HG02763 (cell line): ENCODE data around the gene MARCHF6.
A peak's percentile ranks its signal among the peaks of the same experiment; 100 is the strongest.

Experiments
- ATAC-seq: cut with Tn5 transposase; IDR thresholded peaks from one replicate; pipeline ENCODE4 v1.9.1; 2021; ENCODE audit warnings: mild to moderate bottlenecking, moderate library complexity; ENCODE audit not compliant: unreplicated experiment

The MARCHF6 gene

DNA sequence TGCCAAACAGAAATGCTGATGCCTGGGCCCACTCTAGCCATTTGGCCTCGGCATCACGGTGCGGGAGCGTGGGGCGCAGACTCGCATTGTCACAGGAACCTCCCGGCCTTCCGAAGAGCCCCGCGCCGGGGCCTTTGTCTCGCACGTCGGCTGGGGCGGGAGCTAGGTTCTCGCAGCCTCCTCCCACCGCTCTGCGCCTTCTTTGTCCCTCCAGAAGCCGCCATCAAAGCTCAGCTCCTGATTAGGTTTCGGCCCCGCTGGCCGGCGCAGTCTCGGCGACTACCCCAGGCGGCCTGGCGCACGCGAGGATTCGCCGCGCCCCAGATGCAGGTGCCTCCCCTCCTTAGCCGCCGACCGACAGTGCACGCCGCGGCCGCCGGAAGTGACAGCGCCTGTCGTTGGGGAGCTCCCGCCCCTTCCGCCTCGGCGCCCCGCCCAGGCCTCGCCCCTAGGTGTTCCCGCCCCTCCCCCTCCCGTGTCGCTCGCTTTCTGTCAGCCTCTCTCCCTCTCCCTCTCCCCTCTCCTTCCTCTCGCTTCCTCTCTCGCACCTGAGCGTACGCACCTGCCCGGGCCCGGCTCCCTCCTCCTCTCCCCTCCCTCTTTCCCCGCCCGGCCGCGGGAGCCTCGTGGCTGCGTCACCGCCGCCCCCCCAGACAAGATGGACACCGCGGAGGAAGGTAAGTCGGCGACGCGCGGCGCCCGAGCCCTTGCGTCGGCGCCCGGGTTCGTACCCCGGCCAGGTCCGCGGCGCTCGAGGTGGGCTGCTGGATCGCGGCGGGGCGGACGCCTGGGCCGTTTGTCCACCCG is at the start of gene MARCHF6:
Gene MARCHF6, plus strand, starts transcription at position 455 of the 807 bp plus-strand sequence. Its CDS starts 204 bp downstream, at position 659.
- peak; percentile 84 for ATAC-seq

DNA sequence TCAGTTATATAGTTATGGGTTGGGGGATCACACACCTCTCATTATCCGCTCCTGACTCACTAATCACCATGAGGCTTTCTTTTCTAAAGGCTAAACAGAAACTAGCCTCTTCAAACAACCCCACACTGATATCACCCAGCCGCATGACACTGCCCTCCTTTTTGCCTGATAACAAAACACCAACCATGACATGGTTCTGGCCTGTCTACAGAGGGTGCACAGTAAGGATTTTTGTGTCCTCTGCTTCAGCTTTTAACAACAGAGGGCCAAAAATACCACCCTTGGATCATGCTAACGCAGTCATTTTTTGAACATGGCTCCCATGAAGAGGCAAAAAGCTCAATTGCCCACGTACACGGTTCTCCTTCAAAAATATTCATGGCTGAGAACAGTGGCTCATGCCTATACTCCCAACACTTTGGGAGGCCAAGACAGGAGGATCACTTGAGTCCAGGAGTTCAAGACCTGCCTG is 49.8 kb upstream of the MARCHF6 start:
- ATAC-seq, result no peak

DNA sequence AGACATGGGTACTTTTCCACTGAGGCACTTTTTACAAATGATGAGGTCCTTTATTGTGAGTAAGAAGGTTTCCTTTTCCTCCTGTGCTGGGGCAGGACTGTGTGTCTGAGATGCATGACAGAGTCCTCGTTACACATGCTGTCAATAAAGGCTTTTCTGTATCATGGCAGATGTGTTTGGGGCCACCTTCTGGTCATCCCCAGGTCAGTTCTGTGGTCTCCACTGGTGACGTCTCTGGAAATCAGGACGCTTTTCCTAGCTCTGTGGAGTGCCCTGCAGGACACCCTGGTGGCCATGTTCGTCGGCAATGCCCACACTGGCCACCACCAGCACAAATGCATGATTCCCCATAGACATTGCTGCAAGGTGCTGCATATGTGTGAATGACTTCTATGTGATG is 48.6 kb upstream of the MARCHF6 start:
- ATAC-seq, result no peak

GRCh38 chr5:10306114-10306513 is 47.4 kb upstream of the MARCHF6 start:
- ATAC-seq, result no peak

- no peak for ATAC-seq
Observed at GRCh38 chr5:10306806-10307205, 46.7 kb upstream of the MARCHF6 start.

DNA sequence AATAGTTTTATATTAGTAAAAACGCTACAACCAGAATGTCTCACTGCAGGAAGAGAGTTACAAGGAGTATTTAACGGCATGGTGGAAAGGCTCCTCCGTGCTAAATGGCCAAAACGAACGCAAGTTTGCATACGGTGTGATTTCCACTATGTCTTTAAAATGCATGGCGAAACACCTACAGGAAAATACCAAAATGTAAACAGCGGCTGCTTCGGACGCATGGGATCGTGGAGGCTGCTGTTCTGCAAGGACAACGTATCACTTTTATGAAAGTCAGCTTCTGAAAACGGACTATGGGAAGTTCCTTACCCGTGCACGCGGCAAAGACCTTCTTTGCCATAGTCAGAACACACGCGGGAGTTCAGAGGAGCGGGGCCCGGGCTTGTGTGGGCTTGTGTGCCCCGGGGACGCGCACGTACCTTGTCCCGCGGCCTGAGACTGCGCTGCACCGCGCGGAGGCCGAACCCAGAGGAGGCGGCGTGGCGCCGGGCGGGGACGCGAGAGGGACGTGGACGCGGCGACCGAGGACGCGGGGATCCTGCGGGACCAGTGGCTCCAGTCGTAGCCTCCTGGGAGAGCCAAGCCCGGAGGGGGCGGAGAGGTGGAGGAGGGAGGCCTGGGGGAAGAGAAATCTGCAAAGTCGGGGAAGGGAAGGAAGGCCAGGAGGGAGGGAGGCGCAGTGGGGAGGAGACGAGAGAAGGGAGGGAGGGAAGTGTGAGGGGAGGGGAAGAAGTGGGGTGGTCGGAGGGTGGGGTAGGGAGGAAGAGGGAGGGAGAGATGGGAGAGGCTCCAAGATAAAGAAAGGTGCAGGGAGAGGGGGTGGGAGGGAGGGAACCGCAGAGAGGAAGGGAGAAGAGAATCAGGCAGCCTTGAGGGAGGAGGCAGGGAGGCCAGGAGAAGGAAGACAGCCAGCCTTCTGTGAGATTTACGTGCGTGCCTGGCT is 46.0 kb upstream of the MARCHF6 start, which contains the start of gene CMBL:
Gene CMBL, minus strand, starts transcription at position 697 of the 943 bp plus-strand sequence. CDS start 17,140 bp downstream, outside the sequence.
- ATAC-seq, result no peak

DNA sequence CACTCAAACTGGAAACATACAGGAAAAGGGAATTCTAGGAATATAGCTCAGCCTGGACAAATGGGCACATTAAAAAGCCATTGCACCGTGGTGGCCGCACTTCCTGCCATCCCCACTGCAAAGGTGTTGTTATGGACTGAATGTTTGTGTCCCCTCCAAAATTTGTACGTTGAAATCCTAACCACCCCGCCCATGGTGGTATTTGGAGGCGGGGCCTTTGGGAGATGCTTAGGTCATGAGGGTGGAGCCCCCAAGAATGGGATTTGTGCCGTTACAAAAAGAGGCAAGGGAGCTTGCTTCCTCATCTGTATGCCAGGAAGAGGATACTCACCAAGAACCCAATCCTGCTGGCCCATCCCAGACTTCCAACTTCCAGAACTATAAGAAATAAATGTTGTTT is 44.7 kb upstream of the MARCHF6 start:
- no peak for ATAC-seq

- no peak for ATAC-seq
Observed at GRCh38 chr5:10310066-10310779, 43.3 kb upstream of the MARCHF6 start.

GRCh38 chr5:10310835-10311570 is 42.5 kb upstream of the MARCHF6 start:
- peak; percentile 48 for ATAC-seq

GRCh38 chr5:10311595-10312425 is 41.7 kb upstream of the MARCHF6 start:
- ATAC-seq, result no peak

DNA sequence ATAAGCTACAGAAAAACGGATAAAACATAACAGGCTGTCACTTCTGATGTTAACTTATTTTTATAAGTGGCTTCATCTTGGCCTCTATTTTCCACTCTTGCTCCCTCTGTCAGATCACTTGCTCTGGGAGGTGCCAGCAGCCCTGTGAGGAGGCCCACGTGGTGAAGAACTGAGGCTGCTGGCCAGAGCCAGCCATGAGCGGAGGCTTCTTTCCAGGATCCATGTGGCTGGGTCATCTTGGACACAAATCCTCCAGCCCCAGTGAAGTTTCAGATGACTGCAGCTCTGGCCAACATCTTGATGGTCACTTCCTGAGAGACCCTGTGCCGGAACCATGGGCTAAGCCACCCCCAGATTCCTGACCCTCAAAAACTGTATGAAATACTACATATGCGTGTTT is 38.3 kb upstream of the MARCHF6 start:
- no peak for ATAC-seq

- ATAC-seq, result no peak
Observed at GRCh38 chr5:10315824-10316509, 37.5 kb upstream of the MARCHF6 start.

DNA sequence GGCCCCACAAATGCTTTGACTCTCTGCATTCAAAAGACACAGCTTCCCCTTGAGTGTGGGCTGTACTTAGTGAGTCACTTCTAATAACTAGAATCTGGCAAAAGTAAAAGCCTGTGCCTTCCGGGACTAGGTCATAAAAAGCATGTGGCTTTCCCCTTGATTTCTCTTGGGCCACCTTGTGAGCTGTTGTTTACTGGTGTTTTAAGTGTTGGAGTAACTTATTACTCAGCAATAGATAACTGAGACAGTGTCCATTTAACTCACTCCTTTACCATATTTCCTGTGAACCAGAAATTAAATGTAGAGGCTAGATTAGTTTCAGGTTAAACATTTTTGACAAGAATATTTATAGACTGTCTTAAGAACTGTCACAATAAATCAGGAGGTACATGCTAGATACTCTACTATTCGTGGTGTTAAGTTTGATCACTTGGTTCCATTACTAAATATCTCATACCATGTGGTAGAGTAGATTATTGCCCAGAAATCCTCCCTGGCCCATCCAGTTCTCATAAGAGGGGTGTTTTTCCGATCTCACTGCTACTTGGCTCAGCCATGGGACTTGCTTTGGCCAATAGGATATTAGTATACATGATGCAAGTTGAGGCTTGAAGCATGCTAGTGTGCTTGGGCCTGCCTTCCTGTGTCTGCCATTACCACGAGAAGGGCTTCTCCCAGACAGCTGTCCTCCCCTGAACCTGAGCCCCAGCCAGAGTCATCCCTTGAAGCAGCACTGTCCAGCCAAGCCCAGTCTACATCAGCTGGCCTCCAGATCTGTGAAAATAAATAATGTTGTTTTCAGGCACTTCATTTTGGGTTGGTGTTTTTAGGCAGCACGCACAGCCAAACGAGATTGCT is 35.4 kb upstream of the MARCHF6 start:
- no peak for ATAC-seq

DNA sequence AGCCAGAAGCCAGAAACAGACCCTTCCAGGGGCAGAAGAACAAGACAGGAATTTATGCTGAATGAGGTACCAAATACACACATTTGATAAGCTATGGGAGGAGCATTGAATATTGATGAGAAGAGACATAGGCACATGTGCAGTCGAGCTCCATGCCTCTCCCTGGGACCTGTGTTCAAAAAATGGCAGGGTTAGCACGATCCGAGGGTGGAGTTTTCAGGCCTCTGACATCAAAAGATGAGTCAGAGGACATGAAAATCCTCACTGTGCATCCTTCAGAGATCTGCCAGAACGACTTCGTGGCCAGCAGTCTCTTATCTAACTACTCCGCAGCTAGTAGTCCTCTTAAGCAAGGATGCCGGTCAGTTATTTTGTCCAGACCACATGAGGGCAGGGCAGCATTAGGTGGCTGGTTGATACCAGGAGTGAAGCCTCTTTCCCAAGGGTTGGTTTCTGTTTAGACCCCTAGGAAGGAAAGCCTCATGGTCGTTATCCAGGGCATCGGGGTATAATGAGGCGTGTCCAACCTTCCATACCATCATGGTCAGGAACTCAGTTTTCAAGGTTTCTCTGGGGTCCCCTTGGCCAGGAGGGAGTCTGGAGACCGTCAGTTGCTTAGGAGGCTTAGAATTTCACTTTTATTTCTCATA is 34.2 kb upstream of the MARCHF6 start:
- no peak for ATAC-seq

DNA sequence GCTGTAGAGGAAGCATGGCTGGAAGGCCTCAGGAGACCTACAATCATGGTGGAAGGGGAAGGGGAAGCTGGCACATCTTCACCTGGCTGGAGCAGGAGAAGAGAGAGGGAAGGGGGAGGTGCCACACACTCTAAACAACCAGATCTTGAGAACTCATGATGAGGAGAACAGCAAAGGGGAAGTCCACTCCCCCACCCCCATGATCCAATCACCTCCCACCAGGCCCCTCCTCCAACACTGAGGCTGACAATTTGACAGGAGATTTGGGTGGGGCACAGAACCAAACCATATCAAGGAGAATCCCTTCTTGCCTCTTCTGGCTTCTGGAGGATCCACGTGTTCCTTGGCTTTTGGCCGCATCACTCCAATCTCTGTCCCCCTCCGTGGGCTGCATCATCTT is 32.7 kb upstream of the MARCHF6 start:
- no peak for ATAC-seq

DNA sequence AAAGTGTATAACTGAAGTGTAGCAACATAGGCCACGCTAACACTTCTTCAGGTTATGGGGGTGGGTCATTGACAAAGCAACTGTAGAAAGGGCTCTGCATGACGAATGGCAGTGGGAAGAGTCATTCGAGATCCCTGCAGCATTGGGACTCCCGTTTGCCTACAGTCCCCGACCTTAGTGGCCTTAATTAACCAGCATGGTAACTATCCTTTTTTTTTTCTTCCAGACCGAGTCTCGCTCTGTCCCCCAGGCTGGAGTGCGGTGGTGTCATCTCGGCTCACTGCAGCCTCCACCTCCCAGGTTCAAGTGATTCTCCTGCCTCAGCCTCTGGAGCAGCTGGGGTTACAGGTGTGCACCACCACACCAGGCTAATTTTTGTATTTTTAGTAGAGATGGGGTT is 31.6 kb upstream of the MARCHF6 start:
- no peak for ATAC-seq
